ENCODE measurements around the gene CD93.

DNA sequence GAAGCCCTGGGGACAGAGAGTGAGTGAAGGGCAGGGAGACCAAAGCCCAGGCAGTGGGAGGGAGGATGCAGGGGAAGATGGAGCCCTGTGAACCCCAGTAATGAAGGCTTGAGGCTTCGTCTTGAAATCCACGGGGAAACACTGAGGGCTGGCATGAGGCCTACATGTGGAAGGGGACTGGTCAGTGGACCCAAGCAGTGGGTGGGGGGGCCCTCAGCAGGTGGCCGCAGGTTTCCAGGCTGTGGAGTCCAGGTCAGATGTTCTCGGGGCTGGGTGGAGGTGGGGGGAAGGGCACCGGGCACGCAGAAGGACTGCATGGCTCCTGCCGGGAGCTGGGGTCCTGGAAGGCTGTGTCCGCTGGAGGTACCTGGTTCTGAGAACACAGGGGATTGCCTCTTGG, 2.7 kb upstream of the CD93 start:
- TF ChIP-seq, protein P1, sequence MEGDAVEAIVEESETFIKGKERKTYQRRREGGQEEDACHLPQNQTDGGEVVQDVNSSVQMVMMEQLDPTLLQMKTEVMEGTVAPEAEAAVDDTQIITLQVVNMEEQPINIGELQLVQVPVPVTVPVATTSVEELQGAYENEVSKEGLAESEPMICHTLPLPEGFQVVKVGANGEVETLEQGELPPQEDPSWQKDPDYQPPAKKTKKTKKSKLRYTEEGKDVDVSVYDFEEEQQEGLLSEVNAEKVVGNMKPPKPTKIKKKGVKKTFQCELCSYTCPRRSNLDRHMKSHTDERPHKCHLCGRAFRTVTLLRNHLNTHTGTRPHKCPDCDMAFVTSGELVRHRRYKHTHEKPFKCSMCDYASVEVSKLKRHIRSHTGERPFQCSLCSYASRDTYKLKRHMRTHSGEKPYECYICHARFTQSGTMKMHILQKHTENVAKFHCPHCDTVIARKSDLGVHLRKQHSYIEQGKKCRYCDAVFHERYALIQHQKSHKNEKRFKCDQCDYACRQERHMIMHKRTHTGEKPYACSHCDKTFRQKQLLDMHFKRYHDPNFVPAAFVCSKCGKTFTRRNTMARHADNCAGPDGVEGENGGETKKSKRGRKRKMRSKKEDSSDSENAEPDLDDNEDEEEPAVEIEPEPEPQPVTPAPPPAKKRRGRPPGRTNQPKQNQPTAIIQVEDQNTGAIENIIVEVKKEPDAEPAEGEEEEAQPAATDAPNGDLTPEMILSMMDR (IDR thresholded peaks at IDR 0.05), result no peak
- TF ChIP-seq POLR2A (IDR thresholded peaks at IDR 0.05), result no peak
